Nephron (organoid): ENCODE results near the gene HTR3B.
A peak's percentile ranks its signal among the peaks of the same experiment; 100 is the strongest.

Experiments used
- H3K27ac Mint-ChIP-seq, 3 experiments: 2 replicates each; pipeline ENCODE4 v1.8.0; 2020; ENCODE audit warnings: mixed read lengths in 3 of 3, mild to moderate bottlenecking in 2 of 3, moderate library complexity in 1 of 3
- H3K27me3 Mint-ChIP-seq: 2 replicates; pipeline ENCODE4 v1.8.0; 2021; ENCODE audit warnings: low read depth, mild to moderate bottlenecking, moderate library complexity, mixed read lengths
- H3K36me3 Mint-ChIP-seq: 2 replicates; pipeline ENCODE4 v1.8.0; 2020; ENCODE audit warnings: low read depth, mixed read lengths
- H3K4me1 Mint-ChIP-seq: 2 replicates; pipeline ENCODE4 v1.8.0; 2020; ENCODE audit warnings: mixed read lengths
- H3K4me3 Mint-ChIP-seq, 3 experiments: 2 replicates each; pipeline ENCODE4 v1.8.0; 2020; ENCODE audit warnings: mild to moderate bottlenecking in 3 of 3, mixed read lengths in 3 of 3, moderate library complexity in 2 of 3
- H3K9me3 Mint-ChIP-seq: 2 replicates; pipeline ENCODE4 v1.8.0; 2020; ENCODE audit warnings: mixed read lengths
- TF ChIP-seq, protein P1 (sequence below), 3 experiments: fragments of 200-600 bp; sonication (generic); IDR thresholded peaks; one replicate each; pipeline ENCODE4 v1.5.0; 2021; ENCODE audit warnings: antibody characterized with exemption in 3 of 3; ENCODE audit not compliant: unreplicated experiment in 3 of 3

Gene HTR3B

DNA sequence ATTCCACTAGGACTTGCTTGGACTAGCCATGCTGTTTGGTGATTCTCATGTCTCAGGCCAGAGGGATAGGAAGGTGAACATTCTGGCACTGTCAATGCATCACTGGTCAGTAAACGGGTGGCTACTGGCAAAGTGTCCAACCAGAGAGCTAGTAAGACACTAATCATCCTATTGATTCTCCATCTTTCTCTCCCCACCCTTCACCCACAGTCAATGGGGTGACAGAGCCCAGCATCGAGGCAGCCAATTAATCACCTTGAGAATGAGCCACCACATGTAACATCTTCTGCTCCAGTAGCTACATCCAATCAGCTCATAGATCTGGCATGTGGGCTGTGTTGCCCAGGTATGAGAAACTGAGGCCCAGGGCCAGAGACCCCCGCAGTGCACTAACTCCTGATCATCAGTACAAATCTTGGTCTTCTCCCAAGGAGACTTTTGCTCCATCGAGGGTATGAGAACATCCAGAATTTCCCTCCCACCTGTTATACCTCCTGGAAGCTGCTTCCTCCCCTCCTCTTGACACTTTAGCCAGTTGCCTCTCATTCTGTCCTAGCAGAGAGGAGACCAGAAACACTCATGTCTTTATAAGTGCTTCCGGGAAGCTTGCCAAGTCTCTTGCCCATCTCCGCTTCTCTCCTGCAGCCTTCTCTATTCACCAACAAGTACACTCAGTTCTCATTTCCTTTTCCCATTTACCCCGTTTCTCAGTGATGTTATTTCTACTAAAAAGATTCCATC is 87.3 kb downstream of the HTR3B start:
- no peak overlapping the region for H3K27ac Mint-ChIP-seq

DNA sequence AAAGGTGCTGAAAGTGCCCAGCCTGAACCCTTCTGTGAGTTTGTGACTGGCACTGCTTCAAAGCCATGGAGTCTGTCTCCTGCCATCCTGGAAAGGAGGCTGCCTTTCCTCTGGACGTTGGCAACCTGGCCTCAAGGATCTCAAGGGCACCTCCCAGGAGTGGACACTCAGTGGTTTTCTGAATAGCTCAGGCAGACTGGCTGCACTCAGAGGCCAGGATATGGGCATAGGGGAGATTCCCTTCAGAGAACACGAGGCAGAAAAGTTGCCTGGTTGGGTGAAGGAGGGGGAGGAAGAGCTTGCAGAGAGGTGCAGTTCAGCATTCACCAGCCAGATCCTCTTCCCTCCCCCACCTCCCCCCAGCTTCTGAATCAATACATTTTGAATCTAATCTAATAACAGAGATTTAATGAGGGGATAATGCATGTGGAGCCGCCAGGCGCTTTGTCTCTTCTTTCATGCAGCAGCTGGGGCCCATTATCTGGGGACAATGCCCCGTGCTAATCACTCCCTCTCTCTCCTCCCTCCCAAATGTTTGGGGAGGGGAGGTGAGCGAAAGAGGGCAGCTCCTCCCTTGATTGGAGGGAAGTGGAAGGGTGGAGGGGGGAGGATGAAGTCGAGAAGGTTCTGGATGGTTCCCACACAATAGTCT is 88.0 kb downstream of the HTR3B start:
- Mint-ChIP-seq H3K9me3 (no peaks in the 10 kb centered on the region), H3K27ac (no peak overlapping the region), H3K36me3 (no peaks in the 10 kb centered on the region), H3K27me3 (peaks cover 62% of the 10 kb centered on the region), H3K4me3 (no peak overlapping the region), H3K4me1 (no peaks in the 10 kb centered on the region)
- TF ChIP-seq, protein P1, sequence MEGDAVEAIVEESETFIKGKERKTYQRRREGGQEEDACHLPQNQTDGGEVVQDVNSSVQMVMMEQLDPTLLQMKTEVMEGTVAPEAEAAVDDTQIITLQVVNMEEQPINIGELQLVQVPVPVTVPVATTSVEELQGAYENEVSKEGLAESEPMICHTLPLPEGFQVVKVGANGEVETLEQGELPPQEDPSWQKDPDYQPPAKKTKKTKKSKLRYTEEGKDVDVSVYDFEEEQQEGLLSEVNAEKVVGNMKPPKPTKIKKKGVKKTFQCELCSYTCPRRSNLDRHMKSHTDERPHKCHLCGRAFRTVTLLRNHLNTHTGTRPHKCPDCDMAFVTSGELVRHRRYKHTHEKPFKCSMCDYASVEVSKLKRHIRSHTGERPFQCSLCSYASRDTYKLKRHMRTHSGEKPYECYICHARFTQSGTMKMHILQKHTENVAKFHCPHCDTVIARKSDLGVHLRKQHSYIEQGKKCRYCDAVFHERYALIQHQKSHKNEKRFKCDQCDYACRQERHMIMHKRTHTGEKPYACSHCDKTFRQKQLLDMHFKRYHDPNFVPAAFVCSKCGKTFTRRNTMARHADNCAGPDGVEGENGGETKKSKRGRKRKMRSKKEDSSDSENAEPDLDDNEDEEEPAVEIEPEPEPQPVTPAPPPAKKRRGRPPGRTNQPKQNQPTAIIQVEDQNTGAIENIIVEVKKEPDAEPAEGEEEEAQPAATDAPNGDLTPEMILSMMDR (IDR thresholded peaks at IDR 0.05; ENCODE audit: unreplicated experiment in 3 of 3) = no peak

More for the DNA sequence above, 87.3 kb downstream of the HTR3B start:
- H3K4me3 Mint-ChIP-seq = no peak overlapping the region
- TF ChIP-seq, protein P1 (IDR thresholded peaks at IDR 0.05; ENCODE audit: unreplicated experiment in 3 of 3) = no peak
- no peaks in the 10 kb centered on the region for H3K9me3 Mint-ChIP-seq
- H3K4me1 Mint-ChIP-seq = no peaks in the 10 kb centered on the region
- peaks cover 63% of the 10 kb centered on the region for H3K27me3 Mint-ChIP-seq
- no peaks in the 10 kb centered on the region for H3K36me3 Mint-ChIP-seq

DNA sequence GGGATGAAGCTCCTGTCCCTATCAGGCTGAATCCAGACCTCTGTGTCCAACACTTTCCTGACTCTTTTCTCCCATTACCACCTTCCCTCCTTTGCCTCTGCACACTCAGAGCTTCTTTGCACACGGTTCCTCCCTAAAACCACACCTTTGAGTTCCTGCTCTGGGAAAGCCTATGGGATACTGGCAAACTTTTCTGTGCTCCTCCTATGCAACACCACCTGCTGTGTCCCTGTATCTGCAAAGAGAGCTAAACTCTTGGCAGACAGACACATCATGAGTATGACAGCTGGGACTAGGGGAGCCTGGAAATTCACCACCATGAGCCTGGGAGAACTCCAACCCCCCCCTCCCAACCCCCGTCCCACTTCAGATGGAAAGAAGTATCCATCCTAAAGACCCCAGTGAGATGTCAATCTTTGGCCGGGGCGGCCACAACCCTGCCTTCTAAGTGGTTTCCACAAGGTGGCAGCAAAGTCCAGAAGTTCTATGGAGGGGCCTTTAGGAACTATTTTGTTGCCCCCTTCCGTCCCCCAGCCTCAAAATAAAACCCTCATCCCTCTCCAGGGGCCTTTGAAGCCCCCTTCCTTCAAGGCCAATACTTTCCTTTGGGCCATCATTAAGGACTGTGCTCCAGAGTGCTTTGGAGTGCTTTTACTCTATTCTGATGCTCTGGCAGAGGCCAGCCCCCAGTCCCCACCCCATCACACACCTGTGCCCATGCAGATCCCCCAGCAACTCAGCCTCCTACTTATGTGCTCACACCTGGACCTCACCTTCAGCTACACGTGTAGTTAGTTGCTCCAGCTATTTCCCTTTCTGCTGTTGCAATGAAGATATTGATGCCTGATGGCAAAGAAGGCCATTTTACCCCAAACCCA is 89.7 kb downstream of the HTR3B start:
- H3K9me3 Mint-ChIP-seq = no peaks in the 10 kb centered on the region
- H3K36me3 Mint-ChIP-seq = no peaks in the 10 kb centered on the region
- no peak overlapping the region for H3K27ac Mint-ChIP-seq
- H3K4me1 Mint-ChIP-seq = no peaks in the 10 kb centered on the region
- TF ChIP-seq, protein P1 (IDR thresholded peaks at IDR 0.05; ENCODE audit: unreplicated experiment in 3 of 3) = peak; percentile 56 to 80 (median 65)
- H3K4me3 Mint-ChIP-seq = no peak overlapping the region
- peaks cover 66% of the 10 kb centered on the region for H3K27me3 Mint-ChIP-seq
